Activated CD8-positive, alpha-beta T cell treated with anti-CD3 and anti-CD28 coated beads for 36 hours (primary cell): ENCODE data around the gene PIGQ. TPM values are rescaled to one million over a fixed set of nuclear protein-coding genes. Genes with fewer than 3 reads are reported as not detected.

Experiments
- ATAC-seq: fragments of 200-7000 bp; cut with Tn5 transposase; one replicate; pipeline ENCODE4 v1.10.0; 2021; ENCODE audit warnings: mild to moderate bottlenecking, moderate library complexity
- CTCF ChIA-PET: fragments of 350-600 bp; sonication (Branson Sonifier 250); formaldehyde crosslinking; loops from one replicate; lab custom pipeline; 2021; ENCODE audit warnings: antibody characterized with exemption; lab: Charles Lee
- POLR2A ChIA-PET: fragments of 350-600 bp; sonication (Branson Sonifier 250); formaldehyde crosslinking; loops from one replicate; lab custom pipeline; 2021; ENCODE audit warnings: antibody characterized with exemption; lab: Charles Lee
- DNase-seq: peaks from one replicate; pipeline ENCODE4 v3.0.0-alpha.2; 2020
- H3K27ac Mint-ChIP-seq: one replicate; pipeline ENCODE4 v1.8.0; 2021; ENCODE audit warnings: mild to moderate bottlenecking, mixed read lengths
- H3K27me3 Mint-ChIP-seq: one replicate; pipeline ENCODE4 v1.8.0; 2021; ENCODE audit warnings: mixed read lengths
- H3K36me3 Mint-ChIP-seq: one replicate; pipeline ENCODE4 v1.8.0; 2021; ENCODE audit warnings: low read depth, mixed read lengths
- H3K4me1 Mint-ChIP-seq: one replicate; pipeline ENCODE4 v1.8.0; 2021; ENCODE audit warnings: low read depth, mixed read lengths
- H3K4me3 Mint-ChIP-seq: one replicate; pipeline ENCODE4 v1.8.0; 2021; ENCODE audit warnings: mild to moderate bottlenecking, moderate library complexity, mixed read lengths
- H3K9me3 Mint-ChIP-seq: one replicate; pipeline ENCODE4 v1.8.0; 2021; ENCODE audit warnings: mixed read lengths
- intact Hi-C: fragments of 100-400 bp; cut with micrococcal nuclease; formaldehyde crosslinking; loops from one replicate; pipeline ENCODE4 v1.10.0; 2022
- total RNA-seq, 2 experiments: library from RNA; stranded (reverse); gene quantifications; one replicate each; pipeline ENCODE4 v1.2.3, GENCODE V29; 2021
- TF ChIP-seq, protein P1 (sequence below): fragments of 200-600 bp; IDR thresholded peaks from one replicate; pipeline ENCODE4 v1.8.0; 2022; ENCODE audit warnings: antibody characterized with exemption, mild to moderate bottlenecking

The PIGQ gene
- total RNA-seq, 2 experiments from 2014 or later = 18.5 to 18.6 TPM

DNA sequence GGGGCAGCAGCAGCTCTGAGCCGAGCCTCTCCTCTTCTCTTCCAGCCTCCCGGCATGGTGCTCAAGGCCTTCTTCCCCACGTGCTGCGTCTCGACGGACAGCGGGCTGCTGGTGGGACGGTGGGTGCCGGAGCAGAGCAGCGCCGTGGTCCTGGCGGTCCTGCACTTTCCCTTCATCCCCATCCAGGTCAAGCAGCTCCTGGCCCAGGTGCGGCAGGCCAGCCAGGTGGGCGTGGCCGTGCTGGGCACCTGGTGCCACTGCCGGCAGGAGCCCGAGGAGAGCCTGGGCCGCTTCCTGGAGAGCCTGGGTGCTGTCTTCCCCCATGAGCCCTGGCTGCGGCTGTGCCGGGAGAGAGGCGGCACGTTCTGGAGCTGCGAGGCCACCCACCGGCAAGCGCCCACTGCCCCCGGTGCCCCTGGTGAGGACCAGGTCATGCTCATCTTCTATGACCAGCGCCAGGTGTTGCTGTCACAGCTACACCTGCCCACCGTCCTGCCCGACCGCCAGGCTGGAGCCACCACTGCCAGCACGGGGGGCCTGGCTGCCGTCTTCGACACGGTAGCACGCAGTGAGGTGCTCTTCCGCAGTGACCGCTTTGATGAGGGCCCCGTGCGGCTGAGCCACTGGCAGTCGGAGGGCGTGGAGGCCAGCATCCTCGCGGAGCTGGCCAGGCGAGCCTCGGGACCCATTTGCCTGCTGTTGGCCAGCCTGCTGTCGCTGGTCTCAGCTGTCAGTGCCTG, 4.4 kb downstream of the PIGQ start:
- no peak overlapping the region for H3K27ac Mint-ChIP-seq
- H3K27me3 Mint-ChIP-seq = no peaks in the 10 kb centered on the region
- no peak overlapping the region for H3K4me3 Mint-ChIP-seq
- POLR2A ChIA-PET = interaction anchor here (0.9 to 1.6 kb wide), 3 partner anchors 15 to 174 kb away, joined by 3 to 5 read pairs (median 3); partner anchors contain the start of gene METTL26
- DNase-seq (no peak), ATAC-seq (no peak)
- no peaks in the 10 kb centered on the region for H3K9me3 Mint-ChIP-seq
- CTCF ChIA-PET = no interaction called here
- intact Hi-C loops = no loop called here
- peaks cover 19% of the 10 kb centered on the region for H3K4me1 Mint-ChIP-seq
- H3K36me3 Mint-ChIP-seq = no peaks in the 10 kb centered on the region
- TF ChIP-seq, protein P1, sequence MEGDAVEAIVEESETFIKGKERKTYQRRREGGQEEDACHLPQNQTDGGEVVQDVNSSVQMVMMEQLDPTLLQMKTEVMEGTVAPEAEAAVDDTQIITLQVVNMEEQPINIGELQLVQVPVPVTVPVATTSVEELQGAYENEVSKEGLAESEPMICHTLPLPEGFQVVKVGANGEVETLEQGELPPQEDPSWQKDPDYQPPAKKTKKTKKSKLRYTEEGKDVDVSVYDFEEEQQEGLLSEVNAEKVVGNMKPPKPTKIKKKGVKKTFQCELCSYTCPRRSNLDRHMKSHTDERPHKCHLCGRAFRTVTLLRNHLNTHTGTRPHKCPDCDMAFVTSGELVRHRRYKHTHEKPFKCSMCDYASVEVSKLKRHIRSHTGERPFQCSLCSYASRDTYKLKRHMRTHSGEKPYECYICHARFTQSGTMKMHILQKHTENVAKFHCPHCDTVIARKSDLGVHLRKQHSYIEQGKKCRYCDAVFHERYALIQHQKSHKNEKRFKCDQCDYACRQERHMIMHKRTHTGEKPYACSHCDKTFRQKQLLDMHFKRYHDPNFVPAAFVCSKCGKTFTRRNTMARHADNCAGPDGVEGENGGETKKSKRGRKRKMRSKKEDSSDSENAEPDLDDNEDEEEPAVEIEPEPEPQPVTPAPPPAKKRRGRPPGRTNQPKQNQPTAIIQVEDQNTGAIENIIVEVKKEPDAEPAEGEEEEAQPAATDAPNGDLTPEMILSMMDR = no peak

GRCh38 chr16:575354-576196, 5.8 kb downstream of the PIGQ start:
- ATAC-seq (no peak), DNase-seq (no peak)
- no peaks in the 10 kb centered on the region for H3K27me3 Mint-ChIP-seq
- H3K27ac Mint-ChIP-seq = no peak overlapping the region
- ChIA-PET CTCF (no interaction called here), POLR2A (interaction anchor here (0.6 to 1.0 kb wide), 3 partner anchors 12 to 48 kb away, joined by 3 read pairs; no protein-coding TSS in a partner anchor)
- no peak overlapping the region for H3K4me3 Mint-ChIP-seq
- TF ChIP-seq, protein P1 = no peak
- intact Hi-C loops = no loop called here
- peaks cover 16% of the 10 kb centered on the region for H3K4me1 Mint-ChIP-seq
- no peaks in the 10 kb centered on the region for H3K36me3 Mint-ChIP-seq
- no peaks in the 10 kb centered on the region for H3K9me3 Mint-ChIP-seq

- DNase-seq (no peak), ATAC-seq (no peak)
- Mint-ChIP-seq H3K36me3 (no peaks in the 10 kb centered on the region), H3K27me3 (no peaks in the 10 kb centered on the region), H3K4me1 (peaks cover 9% of the 10 kb centered on the region), H3K9me3 (no peaks in the 10 kb centered on the region), H3K27ac (no peak overlapping the region), H3K4me3 (no peak overlapping the region)
- intact Hi-C loops = no loop called here
- ChIA-PET CTCF (interaction anchor here (1.3 kb wide), 1 partner anchor 12 kb away, joined by 5 read pairs; no protein-coding TSS in a partner anchor), POLR2A (interaction anchor here (1.0 to 1.1 kb wide), 2 partner anchors 9 to 12 kb away, joined by 3 to 5 read pairs; partner anchors contain the start of gene NHLRC4)
- TF ChIP-seq, protein P1 = no peak
These were observed 6.5 kb downstream of the PIGQ start for GRCh38 chr16:576197-576822.

- ChIA-PET CTCF (interaction anchor here (1.3 kb wide), 1 partner anchor 12 kb away, joined by 5 read pairs; no protein-coding TSS in a partner anchor), POLR2A (interaction anchor here (0.7 to 1.1 kb wide), 2 partner anchors 10 to 369 kb away, joined by 3 to 5 read pairs; partner anchors contain the start of gene NHLRC4)
- peaks cover 4% of the 10 kb centered on the region for H3K4me1 Mint-ChIP-seq
- no peak overlapping the region for H3K4me3 Mint-ChIP-seq
- intact Hi-C loops = no loop called here
- ATAC-seq (no peak), DNase-seq (no peak)
- no peaks in the 10 kb centered on the region for H3K27me3 Mint-ChIP-seq
- no peaks in the 10 kb centered on the region for H3K36me3 Mint-ChIP-seq
- H3K9me3 Mint-ChIP-seq = no peaks in the 10 kb centered on the region
- H3K27ac Mint-ChIP-seq = no peak overlapping the region
- TF ChIP-seq, protein P1 = no peak
These were observed 7.0 kb downstream of the PIGQ start for GRCh38 chr16:576823-577201.
